ENCODE data around the gene SMIM38.
"Not testable (repeated sequence)": the region's sequence is repeated elsewhere in the genome, so short reads cannot be mapped to it uniquely, and the experiment has no call there.

Gene SMIM38

DNA sequence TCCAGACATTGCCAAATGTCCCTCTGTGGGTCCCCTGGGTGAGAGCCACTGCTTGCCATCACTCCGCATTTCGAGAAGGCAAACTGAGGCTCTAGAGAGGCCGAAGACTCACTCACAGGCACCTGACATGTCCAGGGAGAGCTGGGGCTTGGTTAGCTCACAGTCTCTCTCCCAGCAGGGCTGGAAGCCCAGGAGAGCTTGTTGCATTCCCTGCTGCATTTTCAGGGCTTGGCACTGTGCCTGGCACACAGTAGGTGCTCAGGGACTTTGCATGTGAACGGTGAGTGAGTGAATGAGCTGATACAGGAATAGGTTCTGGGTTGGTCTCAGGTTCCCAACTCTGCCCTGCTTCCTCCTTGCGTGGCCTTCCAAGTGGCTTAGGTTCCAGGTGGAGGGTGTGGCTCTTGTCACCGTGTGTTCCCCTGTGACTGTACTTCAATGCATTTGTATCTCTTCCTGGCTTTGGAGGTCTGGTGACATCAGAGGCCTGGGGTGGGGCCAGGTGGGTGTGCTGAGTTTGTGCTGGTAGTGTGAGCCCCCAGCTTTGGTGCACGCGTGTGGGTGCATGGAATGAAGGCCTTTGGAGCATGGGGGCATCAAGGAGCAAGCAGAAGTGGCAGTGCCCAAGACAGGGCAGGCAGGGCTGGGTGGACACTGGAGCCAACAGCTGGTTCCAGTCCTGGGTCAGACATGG, 18.4 kb upstream of the SMIM38 start:
- DNase-seq, result no peak

DNA sequence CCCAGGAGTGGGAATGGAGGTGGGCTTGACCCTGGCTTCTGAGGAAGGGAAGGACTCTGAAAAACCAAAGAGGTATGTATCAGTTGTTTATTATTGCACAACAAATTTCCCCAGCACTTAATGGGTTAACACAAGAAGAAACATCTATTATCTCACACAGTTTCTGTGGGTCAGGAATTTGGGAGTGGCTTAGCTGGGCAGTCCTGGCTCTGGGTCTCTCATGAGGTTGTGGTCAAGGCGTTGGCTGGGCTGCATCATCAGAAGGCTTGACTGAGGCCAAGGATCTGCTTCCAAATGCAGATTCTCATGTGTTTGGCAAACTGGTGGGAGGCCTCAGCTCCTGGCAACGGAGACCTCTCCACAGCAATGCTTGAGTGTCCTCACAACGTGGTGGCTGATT, 17.5 kb upstream of the SMIM38 start:
- no peak for DNase-seq

DNA sequence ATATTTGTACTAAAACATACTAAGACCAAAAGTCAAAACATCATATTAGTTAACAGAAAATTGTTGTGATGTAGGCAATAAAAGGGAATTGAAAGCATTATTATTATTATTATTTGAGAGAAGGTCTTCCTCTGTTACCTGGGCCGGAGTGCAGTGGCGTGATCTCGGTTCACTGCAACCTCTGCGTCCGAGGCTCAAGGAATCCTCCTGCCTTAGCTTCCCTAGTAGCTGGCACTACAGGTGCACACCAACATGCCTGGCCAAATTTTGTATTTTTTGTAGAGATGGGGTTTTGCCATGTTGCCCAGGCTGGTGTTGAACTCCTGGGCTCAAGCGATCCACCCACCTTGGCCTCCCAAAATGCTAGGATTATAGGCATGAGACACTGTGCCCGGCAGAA, 15.6 kb upstream of the SMIM38 start:
- not testable (repeated sequence) for DNase-seq

DNA sequence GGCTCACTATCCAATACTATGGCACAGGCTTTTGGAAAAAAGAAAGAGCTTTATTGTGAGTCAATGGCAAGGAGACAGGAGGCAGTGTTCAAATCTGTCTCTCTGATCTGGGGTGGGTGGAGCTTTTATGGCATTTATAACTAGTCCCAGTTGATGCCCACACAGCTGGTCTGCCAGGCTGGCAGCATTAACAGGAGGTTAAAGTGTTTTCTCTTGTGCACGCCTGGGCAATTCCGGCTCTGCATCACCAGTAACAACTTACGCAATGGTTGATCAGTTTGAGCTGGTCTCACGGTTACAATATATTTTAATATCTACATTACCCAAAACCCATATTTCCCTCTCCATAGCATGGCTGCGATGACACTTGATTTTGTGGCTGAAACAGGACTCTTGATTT, 15.1 kb upstream of the SMIM38 start:
- DNase-seq, result no peak

DNA sequence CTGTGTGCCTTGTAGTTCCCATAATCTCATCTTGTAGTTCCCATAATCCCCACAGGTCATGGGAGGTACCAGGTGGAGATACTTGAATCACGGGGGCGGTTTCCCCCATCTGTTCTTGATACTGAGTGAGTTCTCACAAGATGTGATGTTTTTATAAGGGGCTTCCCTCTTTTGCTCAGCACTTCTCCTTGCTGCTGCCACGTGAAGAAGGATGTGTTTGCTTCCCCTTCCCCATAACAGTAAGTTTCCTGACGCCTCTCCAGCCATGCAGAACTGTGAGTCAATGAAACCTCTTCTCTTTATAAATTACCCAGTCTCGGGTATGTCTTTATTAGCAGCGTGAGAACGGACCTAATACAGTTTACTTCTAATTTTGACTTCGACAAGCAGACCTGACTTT, 14.0 kb upstream of the SMIM38 start:
- DNase-seq, result no peak

- DNase-seq, result no peak
Measured at GRCh38 chr11:69142895-69143294, 12.8 kb upstream of the SMIM38 start.

GRCh38 chr11:69144316-69145049, 11.3 kb upstream of the SMIM38 start:
- no peak for DNase-seq

DNA sequence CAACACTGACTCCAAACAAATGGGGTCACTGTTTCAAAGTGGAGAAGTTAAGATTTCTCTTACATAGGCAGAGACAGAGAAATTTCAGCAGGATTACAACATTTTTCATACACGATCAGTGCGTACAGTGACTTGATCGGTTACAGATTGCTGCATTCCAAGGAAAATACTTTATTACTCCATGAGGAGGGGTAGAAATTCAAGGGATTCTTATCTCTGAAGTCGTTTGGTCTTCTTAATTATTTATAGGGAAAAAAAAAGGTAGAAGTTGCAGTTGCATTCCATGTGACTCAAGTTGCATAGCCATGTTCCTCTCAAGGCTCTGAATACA, 10.7 kb upstream of the SMIM38 start:
- no peak for DNase-seq

DNA sequence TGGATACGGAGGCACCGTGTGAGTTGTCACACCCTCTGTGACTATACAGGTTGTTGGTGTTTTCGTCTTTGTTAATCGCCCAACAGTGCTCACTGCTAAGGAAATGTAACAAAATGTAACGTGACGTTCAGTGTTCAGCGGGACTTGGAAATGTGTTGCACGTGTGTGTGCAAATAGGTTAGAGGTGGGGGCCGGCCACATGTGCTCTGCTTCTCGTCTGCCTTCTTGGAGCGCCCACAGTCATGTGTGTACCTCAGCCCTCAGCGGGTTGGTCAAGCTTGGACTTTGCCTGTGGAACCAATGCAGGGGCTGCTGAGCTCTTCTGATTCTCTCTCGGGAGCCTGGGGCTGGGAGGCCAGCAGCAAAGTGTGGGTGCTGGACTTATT, 7.4 kb upstream of the SMIM38 start:
- DNase-seq, result no peak

DNA sequence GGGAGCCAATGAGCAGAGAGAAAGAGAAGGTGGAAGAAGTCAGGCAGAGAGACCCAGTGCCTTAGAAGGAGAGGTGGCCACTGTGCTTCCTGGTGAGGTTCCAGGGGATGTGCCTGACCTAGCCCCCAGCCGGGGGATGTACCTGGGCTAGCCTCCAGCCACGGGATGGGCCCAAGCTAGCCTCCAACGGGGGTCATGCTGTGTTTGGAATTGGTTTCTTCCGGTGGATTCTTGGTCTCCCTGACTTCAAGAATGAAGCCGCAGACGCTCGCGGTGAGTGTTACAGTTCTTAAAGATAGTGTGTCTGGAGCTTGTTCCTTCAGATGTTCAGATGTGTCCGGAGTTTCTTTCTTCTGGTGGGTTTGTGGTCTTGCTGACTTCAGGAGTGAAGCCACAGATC, 6.9 kb upstream of the SMIM38 start:
- DNase-seq, result no peak

- not testable (repeated sequence) for DNase-seq
Measured at GRCh38 chr11:69149338-69150045, 6.2 kb upstream of the SMIM38 start.

GRCh38 chr11:69150175-69150574, 5.6 kb upstream of the SMIM38 start:
- DNase-seq, result no peak

DNA sequence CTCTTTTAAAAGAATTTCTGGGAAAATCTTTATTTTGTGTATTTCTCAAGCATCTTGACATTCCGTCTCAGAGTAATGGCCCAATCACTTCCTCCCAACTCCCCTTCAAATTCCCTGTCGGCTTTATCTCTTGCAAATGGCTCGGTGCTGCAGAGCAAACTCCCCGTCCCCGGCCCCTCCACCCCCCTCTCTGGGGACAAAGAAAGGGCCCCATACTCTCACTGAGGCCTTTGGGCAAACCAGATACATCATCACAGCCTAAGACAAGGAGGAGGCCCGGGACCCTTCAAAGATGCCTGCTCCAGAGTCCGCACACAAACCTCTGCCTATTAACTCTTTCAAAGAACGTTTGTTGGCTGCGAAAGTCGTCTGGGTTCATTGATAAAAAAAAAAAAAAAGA, 3.9 kb upstream of the SMIM38 start:
- no peak for DNase-seq

GRCh38 chr11:69152733-69153421, 2.9 kb upstream of the SMIM38 start:
- DNase-seq, result no peak

GRCh38 chr11:69153661-69154060, 2.1 kb upstream of the SMIM38 start:
- DNase-seq, result no peak

GRCh38 chr11:69154211-69154913, 1.4 kb upstream of the SMIM38 start:
- DNase-seq, result no peak

DNA sequence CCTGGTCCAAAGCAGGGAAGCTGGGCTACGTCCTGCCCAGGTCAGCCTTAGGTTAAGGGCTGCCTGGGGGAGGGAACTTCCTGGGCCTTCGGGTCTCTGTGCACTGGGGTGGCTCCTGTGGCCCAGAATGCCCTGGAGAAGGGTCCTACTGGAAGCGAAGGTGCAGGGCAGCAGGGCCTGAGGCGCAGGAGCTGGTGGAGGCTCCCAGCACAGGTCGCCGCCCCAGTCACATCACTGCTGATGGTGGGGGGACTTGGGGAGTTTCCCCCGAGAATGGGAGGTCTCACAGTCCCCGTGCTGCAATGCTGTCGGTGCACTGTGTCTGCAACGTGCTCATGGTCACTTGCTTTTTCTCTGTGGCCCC, 815 bp upstream of the SMIM38 start:
- DNase-seq, result no peak

DNA sequence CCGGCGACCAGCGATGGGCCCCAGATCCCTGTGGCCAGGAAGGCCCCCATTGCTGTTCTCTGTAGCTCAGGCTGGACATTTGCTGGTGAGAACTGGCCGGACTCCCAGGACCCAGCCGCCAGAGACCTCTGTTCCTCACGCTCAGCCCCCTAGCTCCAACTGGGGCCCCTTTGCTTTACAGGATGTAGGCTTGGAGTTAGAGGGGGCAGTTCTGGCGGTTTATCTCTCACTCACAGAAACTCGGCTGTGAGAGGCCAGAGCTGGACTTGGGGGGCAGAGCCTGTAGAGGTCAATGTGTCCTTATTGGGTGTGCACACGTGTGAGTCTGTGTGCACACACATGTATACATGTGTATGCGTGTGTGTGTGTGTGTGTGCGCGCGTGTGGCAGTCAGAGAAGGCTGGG, 502 bp downstream of the SMIM38 start:
- peak in 2 of 56 donors; percentile 35 to 49 for DNase-seq

GRCh38 chr11:69156673-69157155, 979 bp downstream of the SMIM38 start:
- peak in 2 of 56 donors; percentile 35 to 52 for DNase-seq

- DNase-seq, result peak in 54 of 56 donors; percentile 47 to 95 (median 84)
Measured at GRCh38 chr11:69157156-69157821, 1.6 kb downstream of the SMIM38 start.

GRCh38 chr11:69157822-69158231, 2.1 kb downstream of the SMIM38 start:
- DNase-seq, result no peak
